LHCN-M2 (cell line): ENCODE data around the gene FBXL20. TPM values are rescaled to one million over a fixed set of nuclear protein-coding genes. Genes with fewer than 3 reads are reported as not detected.
"Not testable (repeated sequence)": the region's sequence is repeated elsewhere in the genome, so short reads cannot be mapped to it uniquely, and the experiment has no call there.

Source experiments
- DNase-seq: peaks from one replicate; pipeline ENCODE4 v3.0.0-alpha.2; 2012; ENCODE audit warnings: low read depth
- total RNA-seq: library from RNA; depleted of rRNA; stranded (reverse); fragments of >200 nt; gene quantifications from 2 replicates; pipeline ENCODE4 v1.2.3, GENCODE V29; 2014

FBXL20 gene
- total RNA-seq, 1 experiment from 2014 or later, result 7.0 TPM

DNA sequence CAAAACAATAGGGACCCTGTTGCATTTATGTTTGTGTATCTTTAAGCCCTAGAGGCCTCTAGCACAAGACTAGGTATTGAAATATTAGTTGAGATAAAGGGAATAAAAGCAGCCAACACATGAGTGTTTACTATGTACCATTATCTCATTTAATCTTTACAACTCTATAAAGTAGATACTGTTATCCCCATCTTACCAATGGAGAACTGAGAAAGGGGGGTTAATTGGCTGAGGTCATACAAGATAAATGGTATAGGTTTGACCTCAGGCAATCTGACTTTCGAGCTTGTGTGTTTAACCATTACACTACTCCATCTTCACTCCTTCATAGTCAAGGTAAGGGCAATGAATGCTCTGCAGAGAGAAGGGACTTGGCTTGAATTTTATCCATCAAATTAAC, 149.4 kb downstream of the FBXL20 start:
- DNase-seq, result no peak

DNA sequence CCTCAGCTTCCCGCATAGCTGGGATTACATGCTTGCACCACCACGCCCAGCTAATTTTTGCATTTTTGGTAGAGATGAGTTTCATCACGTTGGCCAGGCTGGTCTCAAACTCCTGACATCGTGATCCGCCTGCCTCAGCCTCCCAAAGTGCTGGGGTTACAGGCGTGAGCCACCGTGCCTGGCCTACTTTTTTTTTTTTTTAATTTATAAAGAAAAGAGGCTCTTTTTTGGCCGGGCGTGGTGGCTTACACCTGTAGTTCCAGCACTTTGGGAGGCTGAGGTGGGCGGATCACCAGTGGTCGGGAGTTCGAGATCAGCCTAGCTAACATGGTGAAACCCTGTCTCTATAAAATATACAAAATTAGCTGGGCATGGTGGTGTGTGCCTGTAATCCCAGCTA, 151.3 kb downstream of the FBXL20 start:
- DNase-seq, result not testable (repeated sequence)

DNA sequence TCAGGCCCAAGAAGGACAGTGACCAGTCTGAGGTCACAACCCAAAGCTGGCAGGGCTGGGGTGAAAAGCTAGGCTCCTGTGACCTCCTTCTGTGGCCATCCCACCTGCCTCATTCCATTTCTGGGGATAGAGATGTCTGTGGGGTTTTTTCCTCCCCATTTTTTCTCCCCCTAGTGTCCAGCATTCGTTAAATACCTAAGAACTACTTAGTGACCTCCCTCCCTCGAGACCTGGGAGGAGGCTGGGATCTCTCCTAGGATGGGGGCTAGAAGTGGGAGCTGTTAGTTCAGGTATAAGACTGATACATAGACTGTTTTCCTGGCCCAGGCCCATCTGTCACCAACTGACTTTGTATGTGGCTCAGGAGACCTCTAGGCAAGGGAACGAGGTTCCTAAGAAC, 155.2 kb downstream of the FBXL20 start:
- DNase-seq, result no peak

DNA sequence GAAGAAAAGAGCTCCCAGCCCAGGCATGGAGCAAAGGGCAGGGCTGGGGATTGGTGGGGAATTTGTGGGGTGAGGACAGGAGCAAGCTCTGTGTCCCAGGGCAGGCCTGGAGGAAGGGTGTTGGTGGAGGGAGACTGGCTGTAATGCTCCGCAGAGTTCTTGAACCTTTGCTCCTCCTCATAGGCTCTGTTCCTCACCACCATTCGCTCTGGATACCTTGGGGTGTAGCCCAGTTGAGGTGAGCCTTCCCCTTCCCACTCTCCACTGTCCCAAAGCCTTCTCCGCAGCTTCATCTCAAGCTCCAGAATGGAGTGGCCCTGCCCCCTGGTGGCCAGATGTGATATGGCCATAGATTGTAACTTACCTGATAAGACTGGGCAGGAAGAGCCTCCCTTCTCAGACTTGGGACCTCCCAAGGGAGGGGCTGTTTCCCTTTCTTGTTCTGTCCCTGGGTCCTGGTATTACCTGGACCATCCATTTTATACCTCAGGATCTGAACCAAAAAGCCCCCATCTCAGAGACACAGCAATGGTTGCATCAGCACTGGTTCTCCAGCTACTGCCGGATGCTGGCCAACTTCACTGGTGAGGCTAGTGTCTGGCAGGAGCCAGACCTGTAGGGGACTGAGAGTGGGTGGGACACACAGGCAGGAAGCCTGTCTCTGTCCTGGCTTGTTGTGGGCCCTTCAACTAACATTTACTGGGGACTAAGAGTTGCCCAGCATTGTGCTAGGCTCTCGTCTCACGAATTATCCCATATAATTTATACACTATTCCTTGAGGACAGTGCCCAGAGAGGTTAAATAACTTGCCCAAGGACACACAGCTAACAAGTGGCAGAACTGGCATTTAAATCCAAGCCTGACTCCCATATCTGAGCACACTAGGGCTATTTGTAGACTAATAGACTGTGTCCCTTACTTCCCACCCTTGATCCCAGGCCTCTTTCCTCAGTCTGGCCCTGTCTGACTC, 156.5 kb downstream of the FBXL20 start:
- DNase-seq, result peak; percentile 66

DNA sequence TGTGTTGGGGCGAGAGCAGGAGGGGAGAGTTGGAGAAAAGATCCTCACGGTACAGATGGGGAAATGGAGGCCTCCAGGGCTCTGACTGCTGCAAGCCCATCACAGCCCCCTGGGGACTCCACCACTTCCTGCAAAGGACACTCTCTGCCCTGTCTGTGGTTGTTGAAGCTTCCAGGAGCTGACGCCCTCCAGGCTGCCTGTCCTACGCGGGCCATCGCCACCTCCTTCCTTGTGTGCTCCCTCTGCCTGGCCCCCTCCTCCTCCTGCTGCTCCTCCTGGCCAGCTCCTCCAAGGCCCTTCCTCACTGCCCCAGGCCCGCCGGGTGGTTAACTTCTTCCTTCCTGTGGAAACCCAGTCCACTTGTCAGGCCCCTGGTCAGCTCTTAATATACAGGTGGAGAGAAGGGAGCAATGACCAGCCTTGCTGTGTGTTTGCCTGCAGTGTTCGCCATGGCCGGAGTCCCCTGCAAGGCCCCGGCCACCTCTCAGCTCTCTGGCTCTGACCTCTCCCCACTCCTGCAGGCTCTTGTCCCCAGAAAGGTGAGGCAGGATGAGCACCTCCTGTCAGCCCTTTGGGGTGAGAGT, 157.3 kb downstream of the FBXL20 start:
- DNase-seq, result no peak

DNA sequence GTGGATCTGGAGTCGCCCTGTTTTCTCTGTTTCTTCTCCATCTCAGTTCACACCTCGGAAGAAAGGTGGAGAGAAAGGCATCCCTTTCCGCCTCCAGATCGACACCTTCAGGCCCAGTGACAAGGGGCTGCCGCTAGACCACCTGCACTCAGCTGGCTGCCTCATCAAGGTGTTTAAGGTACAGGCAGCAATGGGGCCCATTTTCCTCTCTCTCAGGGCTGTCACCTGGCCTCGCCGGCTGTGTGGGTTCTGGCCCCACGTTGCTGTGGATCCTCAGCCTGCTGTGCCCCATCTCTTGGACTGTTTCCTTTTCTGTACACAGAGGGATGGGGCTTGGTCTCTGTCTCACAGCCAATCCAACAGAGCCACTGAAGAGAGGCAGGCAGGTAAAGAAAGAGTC, 158.3 kb downstream of the FBXL20 start:
- no peak for DNase-seq

DNA sequence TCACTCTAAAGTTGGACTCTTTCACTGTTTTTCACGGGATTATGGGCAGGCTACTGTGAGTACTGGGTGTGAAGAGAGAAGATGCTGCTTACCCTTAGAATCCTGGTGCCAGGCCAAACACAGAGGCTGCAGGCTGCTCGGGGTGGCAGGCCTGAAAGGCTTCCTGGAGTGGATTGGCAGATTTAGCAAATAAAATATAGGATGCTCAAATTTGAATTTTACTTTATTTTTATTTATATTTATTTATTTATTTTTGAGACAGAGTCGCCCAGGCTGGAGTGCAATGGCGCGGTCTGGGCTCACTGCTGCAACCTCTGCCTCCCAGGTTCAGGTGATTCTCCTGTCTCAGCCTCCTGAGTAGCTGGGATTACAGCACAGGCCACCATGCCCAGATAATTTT, 160.8 kb downstream of the FBXL20 start:
- no peak for DNase-seq

DNA sequence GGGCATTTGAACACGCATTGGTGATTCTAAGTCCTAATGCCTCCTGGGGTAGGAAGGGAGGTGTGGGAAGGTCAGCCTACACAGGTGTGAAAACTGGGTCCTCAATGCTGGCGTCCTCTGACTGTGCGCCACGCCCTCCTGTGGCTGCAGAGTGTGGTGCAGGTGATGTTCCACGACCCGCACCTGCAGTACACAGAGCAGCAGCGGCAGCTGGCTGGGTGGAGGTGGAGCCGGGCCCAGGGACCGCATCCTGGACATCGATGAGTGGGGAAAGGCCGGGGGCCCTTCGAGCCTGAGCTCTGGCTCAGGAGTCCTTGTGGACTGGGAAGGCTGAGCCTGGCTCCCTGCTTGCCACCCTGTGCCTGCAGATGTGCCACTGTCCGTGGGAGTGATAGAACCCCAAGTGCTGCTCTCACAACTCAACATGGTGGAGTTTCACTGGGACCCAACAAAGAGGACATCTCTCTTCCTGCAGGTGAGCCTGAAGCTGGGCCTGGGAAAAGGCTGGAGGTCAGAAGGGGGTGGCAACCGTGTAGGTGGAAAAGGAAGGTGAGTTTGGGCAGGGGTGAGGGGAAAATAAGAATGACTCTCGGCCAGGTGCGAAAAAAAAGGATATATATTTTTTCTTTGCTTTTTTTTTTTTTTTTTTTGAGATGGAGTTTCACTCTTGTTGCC, 161.6 kb downstream of the FBXL20 start:
- no peak for DNase-seq

DNA sequence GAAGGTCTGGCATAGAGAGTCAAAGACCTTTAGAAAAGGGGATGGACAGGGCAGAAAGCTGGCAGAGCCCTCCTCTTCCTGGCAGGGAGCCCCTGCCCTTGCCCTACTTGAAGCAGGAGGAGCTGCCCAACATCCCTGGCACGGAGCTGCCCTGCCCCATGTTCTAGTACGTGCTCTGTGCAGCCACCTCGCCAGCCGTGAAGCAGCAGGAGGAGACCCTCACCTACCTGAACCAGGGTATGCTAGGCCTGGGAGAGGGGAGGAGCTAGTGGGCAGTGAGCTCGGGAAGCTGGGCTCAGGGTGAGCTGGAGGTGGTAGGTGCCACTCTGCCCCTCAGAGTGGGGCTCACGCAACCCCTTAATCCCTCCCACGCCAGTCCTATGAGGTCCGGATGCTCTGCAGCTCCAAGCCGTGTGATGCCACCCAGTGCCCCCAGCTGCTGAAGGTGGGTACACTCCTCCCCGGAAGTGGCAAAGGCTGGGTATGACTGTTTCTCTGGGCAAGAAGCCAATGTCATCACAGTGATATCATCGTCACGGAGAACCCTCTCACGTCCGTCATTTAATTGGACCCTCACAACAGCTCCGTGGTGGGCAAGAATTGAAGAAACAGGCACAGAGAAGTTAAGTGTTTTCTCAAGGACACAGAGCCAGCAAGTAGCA, 163.0 kb downstream of the FBXL20 start:
- peak; percentile 82 for DNase-seq

DNA sequence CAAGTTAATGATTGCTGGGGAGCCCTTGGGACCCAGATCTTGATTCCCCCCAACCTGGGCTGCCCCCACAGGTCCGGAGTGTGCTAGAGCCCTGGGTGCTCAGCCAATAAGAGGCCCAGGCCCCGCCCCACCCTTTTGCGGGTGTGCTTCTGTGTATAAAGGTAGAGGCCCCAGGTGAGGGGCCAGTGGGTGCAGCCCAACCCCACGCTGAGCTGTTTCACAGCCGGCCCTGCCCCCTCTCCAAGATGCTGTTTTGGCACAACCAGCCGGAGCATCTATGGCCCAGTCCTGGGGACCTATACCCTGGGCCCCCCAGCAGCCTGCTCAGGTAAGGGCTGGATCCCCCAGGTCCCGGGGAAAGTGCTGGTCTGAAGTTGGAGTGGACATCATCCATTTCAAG, 163.8 kb downstream of the FBXL20 start:
- no peak for DNase-seq

DNA sequence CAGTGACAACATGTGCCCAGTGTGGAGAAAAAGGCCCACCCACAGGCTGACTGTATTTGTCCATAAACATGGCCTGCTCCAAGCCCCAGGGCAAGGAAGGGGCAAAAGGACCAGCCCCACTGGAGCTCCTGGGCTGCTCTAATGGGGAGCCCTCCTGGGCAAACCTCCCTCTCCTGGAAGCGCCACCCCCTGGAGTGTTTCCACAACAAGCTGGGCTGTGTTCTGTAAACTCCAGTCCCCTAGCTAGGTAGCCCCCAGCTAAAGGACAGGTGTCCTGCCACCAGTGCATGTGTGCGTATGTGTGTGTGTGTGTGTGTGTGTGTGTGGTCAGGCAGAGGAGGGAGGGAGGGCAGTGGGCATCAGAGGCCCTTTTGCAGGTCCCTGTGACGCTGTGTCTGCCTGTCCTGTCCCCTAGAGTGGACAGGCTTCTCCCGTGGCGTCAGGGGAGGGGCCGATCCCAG, 164.4 kb downstream of the FBXL20 start:
- no peak for DNase-seq

DNA sequence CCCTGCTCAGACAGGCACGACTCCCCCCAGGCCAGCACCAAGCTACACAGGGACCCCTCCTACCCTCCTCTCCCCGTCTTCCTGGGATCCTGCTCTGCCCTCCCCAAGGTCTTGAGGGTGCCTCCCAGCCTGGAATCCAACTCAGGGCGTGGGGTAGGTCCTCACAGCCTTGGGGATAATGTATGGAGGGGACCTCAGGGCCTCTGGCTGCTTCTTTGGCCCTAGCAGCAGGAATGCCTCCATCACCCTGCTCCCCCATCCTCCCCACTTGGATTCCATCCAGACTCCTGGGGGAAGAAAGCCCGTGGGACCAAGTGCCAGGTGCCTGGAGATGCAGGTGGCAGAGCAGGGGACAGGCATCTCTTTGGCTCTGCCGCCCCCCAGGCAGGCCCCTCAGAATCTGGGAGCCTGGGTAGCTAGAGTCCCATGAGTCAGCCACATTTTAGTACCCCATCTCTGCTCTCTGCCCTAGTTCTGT, 164.9 kb downstream of the FBXL20 start:
- no peak for DNase-seq

DNA sequence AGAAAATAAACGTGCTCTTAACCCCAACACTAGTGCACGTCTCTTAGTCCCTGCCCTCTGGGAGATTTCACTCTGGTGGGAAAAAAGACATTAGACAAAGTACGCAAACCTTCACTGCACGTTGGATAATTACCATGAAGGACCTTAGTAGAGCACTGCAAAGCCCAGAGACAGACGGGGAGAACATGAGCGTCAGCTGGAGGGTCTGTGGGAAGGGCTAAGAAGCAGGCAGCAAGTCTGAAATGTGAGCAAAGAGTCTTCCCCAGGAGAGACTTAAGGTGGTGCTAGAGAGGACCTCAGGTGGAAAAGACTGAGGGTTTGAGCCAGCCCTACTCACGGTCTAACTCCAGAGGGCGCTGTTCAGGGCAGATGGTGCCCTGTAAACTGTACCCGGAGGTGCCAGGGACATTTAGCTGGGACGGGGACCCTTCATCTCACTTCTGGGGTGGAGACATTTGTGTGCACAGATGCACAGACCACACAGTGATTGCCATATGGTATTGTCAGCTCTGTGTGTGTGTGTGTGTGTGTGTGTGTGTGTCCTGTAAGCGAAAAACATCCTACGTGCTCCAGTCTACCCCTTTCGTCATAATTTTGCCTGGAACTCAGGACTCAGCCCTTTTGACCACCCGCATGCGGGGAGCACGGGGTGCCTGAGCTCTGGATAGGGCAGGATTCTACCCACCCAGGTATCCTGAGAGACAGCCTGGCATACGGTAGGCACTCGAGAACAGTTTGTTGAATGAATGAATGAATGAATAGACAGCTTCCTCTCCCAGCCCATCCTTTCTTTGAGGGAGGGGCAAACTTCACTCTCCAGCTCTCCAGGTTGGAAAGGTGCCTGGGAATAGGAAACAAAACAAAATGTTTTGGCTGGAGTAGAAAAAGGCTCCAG, 165.6 kb downstream of the FBXL20 start:
- peak; percentile 67 for DNase-seq

DNA sequence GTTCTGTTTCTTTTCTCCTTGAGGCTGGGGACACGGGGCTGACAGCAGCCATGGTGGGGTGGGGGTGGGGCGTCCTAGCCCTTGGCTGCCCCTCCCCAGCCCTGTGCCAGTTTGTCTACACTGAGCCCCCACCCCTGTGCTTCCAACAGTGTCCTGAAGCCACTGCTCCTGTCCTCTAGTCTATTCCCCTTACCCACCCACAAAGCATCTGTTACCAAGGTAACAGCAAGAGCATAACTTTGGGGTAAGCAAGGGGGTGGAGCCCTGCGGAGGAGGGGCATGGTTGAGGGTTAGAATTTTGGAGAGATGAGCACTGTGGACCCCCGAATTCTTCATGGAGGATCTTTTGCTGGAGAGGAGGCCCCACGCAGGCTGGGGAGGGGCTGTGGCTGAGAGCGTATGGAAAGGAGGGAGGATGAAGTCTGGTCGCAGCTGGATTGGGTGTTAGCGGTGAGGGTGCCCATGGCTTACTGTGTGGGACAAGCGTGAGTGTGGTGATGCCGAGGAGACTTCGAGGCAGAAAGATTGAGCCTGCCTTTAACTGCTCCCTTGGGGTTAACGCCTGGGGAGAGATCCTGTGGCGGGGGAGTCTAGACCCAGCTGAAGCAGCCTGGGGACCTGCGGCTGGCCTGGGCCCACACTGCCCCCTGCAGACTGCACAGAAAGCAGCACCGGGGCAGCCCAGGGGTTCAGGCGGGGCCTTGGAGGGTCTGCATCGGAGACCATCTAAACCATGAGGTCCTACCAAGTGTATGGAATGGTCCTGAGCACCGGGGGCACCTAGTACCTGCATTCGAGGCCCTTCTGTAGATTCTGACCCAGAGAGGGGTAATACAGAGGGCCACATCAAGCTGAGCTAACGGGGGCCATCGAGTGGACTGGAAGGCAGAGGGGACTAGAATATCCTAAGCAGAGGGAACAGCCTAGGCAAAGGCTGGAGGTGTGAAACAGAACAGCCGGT, 169.6 kb downstream of the FBXL20 start:
- peak; percentile 49 for DNase-seq

DNA sequence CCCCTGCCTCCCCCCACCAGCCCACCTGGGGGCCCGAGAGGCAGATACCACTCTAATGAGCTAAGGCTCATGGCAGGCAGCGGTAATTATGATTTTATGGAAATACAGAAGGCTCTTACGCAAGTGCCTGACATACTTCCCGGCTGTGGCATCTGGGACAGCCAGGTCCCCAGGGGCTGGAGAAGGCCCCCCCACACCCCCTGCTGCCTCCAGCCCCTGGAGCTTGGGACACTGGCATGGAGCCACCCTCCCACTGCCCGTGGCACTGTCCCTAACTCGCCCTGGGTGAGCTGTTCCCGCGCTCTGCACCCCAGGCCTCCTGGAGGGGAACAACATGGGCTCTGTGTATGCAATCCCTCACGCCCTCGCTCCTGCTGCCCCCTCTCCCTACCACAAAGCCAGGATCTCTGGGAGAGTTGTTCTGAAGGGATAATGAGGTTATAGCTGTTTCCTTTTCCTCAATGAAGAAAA, 170.3 kb downstream of the FBXL20 start:
- DNase-seq, result no peak

DNA sequence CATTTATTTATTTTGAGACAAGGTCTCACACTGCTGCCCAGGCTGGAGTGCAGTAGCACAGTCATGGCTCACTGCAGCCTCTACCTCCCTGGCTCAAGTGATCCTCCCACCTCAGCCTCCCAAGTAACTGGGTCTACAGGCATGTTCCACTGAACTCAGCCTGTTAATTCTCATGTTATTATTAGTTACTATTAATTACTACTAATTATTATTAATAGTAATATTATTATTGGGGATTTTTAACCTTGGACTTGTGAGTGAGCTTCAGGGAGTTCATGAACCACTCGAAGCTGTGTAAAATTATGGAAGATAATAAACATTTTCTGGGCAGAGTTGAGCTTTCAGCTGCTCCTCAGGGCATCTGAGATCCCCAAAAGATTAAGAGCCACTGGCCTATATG, 171.1 kb downstream of the FBXL20 start:
- DNase-seq, result no peak

DNA sequence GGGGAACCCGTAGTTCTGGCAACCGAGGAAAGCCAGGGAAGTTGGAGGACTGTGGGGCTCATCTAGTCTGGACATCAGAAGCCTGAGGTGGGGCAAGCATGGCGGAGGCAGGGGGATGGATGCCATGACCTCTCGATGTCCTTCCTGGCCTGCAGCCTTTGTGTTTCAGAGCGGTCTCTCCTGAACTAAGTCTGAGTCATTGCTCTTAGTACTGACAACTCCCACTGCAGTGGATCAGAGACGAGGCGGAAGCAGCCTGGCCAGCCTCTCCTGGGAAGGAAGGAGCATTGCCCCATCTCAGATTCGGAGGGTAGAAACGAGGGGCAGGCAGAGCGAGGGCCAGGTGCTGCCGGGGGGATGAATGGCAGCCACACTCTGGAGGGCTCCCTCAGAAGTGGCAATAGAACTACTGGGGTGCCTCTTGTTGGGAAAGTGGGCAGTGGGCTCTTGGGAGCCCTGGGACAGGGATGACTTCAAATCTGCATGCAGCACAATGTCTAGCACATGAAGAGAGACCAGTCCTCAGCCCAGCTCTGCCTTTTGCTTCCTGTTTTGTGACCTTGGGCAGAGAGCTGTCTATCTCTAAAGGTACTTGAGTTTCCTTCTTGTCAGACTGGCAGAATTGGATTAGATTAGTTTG, 172.0 kb downstream of the FBXL20 start:
- peak; percentile 67 for DNase-seq

DNA sequence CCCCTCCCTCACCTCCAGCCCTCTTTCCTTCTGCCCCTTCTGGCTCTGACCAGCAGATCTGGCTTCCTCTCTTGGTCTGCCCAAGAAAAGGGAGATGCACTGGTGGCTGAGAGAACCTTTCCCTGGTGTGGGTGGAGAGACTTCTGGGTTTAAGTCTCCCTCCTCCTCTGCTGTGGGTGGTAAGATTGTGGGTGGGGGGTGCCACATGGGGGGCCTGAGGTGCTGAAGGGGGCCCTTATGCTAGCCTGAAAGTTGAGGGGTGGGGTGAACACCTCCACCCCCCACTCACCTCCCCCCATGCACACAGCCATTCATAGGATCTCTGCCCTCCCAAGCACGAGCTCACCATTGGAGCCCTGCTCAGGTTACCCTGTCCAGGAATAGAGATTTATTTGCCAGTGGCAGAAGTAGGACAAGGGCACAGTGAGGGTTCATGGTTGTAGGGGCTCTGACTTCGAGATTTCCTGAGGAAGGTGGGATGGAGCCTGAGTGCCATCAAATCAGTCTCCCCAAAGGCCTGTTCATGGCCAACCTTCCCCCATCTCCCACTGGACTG, 174.0 kb downstream of the FBXL20 start:
- DNase-seq, result no peak
